K562 (cell line): ENCODE data around the gene UVRAG. TPM values are rescaled to one million over a fixed set of nuclear protein-coding genes. Genes with fewer than 3 reads are reported as not detected.

Experiments used
- ATAC-seq: fragments of 200-7000 bp; cut with Tn5 transposase; 3 replicates; pipeline ENCODE4 v1.9.1; 2020; ENCODE audit warnings: moderate library complexity
- BruUV-seq: library from RNA; stranded (reverse); fragments of 400-500 nt; replicated peaks from 2 replicates; lab custom pipeline; 2021; lab: Mats Ljungman, UMichigan
- CTCF ChIA-PET: fragments of 300-600 bp; formaldehyde crosslinking; extraction: SDS; loops from one replicate; lab custom pipeline; 2021; ENCODE audit warnings: low intra/inter-chr PET ratio; lab: Yijun Ruan, JAX
- POLR2A ChIA-PET: fragments of 300-600, 350-650 bp; sonication (Branson Sonifier 250); formaldehyde crosslinking; extraction: SDS; loops from one replicate; lab custom pipeline; 2021; ENCODE audit warnings: antibody characterized with exemption, inconsistent platforms; lab: Yijun Ruan, JAX
- DNase-seq, 4 experiments: peaks; one replicate each; pipeline versions ENCODE4 v3.0.0 to v3.0.0-alpha.2; 2011 to 2018; ENCODE audit warnings: low spot score in 3 of 4, mixed read lengths in 3 of 4; ENCODE audit errors: extremely low read depth in 1 of 4
- FAIRE-seq: peaks from 2 replicates; lab custom pipeline; 2011; peaks lifted over from hg19 to GRCh38; lab: Jason Lieb, UNC
- H2AFZ ChIP-seq: 2 replicates; pipeline ENCODE4 v1.6.0; 2011; ENCODE audit warnings: low read depth, low read length, control low read depth, inconsistent platforms
- H3K27ac ChIP-seq: fragments of 200-600 bp; 3 replicates; pipeline ENCODE4 v1.8.0; 2011; ENCODE audit warnings: low read depth, mild to moderate bottlenecking, control low read depth, inconsistent platforms, low read length, moderate library complexity, mixed read lengths; ENCODE audit errors: extremely low read depth
- H3K27me3 ChIP-seq, 2 experiments: fragments of 300-600 bp in 1 of 2; 2 replicates in 1 of 2; 3 replicates in 1 of 2; pipeline versions ENCODE4 v1.6.0 to v1.8.0; 2011; ENCODE audit warnings: inconsistent platforms in 2 of 2, low read length in 2 of 2, mild to moderate bottlenecking in 1 of 2, mixed read lengths in 1 of 2, moderate library complexity in 1 of 2; ENCODE audit not compliant: control insufficient read depth in 2 of 2, insufficient read depth in 2 of 2
- H3K36me3 ChIP-seq: fragments of 300-600 bp; 3 replicates; pipeline ENCODE4 v1.8.0; 2011; ENCODE audit warnings: mild to moderate bottlenecking, low read length, inconsistent platforms; ENCODE audit not compliant: control insufficient read depth, insufficient read depth
- H3K4me1 ChIP-seq, 2 experiments: fragments of 200-600 bp in 1 of 2; replicated peaks in 1 of 2; 2 replicates in 1 of 2; 3 replicates in 1 of 2; pipeline versions ENCODE4 v1.5.1 to v1.8.0; 2011; ENCODE audit warnings: inconsistent platforms in 2 of 2, low read length in 2 of 2, mild to moderate bottlenecking in 1 of 2, mixed read lengths in 1 of 2, moderate library complexity in 1 of 2; ENCODE audit not compliant: control insufficient read depth in 2 of 2, insufficient read depth in 2 of 2
- H3K4me2 ChIP-seq: 2 replicates; pipeline ENCODE4 v1.6.1; 2011; ENCODE audit warnings: low read length, control low read depth, inconsistent platforms, mixed read lengths; ENCODE audit not compliant: insufficient read depth
- H3K4me3 ChIP-seq: fragments of 200-600 bp; sonication (generic), shearing (Covaris generic); 2 replicates; pipeline ENCODE4 v1.5.1; 2016; ENCODE audit warnings: control low read depth, inconsistent platforms
- H3K79me2 ChIP-seq: fragments of 200-600 bp; 3 replicates; pipeline ENCODE4 v1.8.0; 2011; ENCODE audit warnings: low read length, inconsistent platforms; ENCODE audit not compliant: control insufficient read depth, insufficient read depth
- H3K9ac ChIP-seq, 2 experiments: 2 replicates each; pipeline versions ENCODE4 v1.6.0 to v1.6.1; 2011; ENCODE audit warnings: low read depth in 2 of 2, low read length in 2 of 2, control low read depth in 1 of 2, inconsistent platforms in 1 of 2, mild to moderate bottlenecking in 1 of 2, mixed read lengths in 1 of 2; ENCODE audit not compliant: insufficient read depth in 1 of 2
- H3K9me1 ChIP-seq: one replicate; pipeline ENCODE4 v1.6.0; 2011; ENCODE audit warnings: inconsistent platforms, mild to moderate bottlenecking, low read length, moderate library complexity; ENCODE audit not compliant: control insufficient read depth, insufficient read depth
- H3K9me3 ChIP-seq: replicated peaks from 2 replicates; pipeline ENCODE4 v1.5.1; 2011; ENCODE audit warnings: low read depth, low read length, inconsistent platforms; ENCODE audit not compliant: control insufficient read depth, insufficient read depth
- H4K20me1 ChIP-seq: replicated peaks from 2 replicates; pipeline ENCODE4 v1.6.1; 2011; ENCODE audit warnings: low read length, inconsistent platforms, mixed read lengths; ENCODE audit not compliant: control insufficient read depth, insufficient read depth
- CBFA2T3 ChIP-seq: fragments of 450-650 bp; IDR thresholded peaks from 2 replicates; pipeline ENCODE4 v1.6.1; 2017
- TCFL5 ChIP-seq: fragments of 250-450 bp; sonication (Bioruptor Pico); conservative IDR thresholded peaks from 2 replicates; pipeline ENCODE4 v1.6.1; 2021; ENCODE audit warnings: mild to moderate bottlenecking, moderate library complexity, matching md5 sums
- TFAP4 ChIP-seq: sonication (generic); formaldehyde crosslinking; IDR thresholded peaks from 2 replicates; pipeline ENCODE4 v1.8.0; 2022; ENCODE audit warnings: missing genetic modification reagents, mild to moderate bottlenecking, moderate library complexity, borderline replicate concordance
- ZBTB7A ChIP-seq: IDR thresholded peaks from 2 replicates; pipeline ENCODE4 v1.6.1; 2011; ENCODE audit warnings: low read depth, mild to moderate bottlenecking, low read length, moderate library complexity, borderline replicate concordance; ENCODE audit not compliant: control insufficient read depth
- ZNF707 ChIP-seq: fragments of 250-450 bp; sonication (Bioruptor Pico); conservative IDR thresholded peaks from 2 replicates; pipeline ENCODE4 v1.8.0; 2022; ENCODE audit warnings: inconsistent platforms, mild to moderate bottlenecking, moderate library complexity
- WGBS: fragments of 100-300 bp; shearing (Covaris generic); methylation state at CpG from one replicate; pipeline ENCODE4 v1.1.6; 2016; ENCODE audit warnings: low coverage, mixed read lengths; ENCODE audit not compliant: insufficient coverage; ENCODE audit errors: missing lambda C conversion rate; 5-methylcytosine and 5-hydroxymethylcytosine counted together
- in situ Hi-C: fragments of 300-500 bp; cut with MboI; formaldehyde crosslinking; loops from 4 replicates; pipeline ENCODE4 v1.15.0; 2018; ENCODE audit warnings: inconsistent platforms, mixed read lengths
- intact Hi-C: fragments of 100-400 bp; cut with micrococcal nuclease; formaldehyde crosslinking; loops from 2 replicates; pipeline ENCODE4 v1.14.2; 2022
- polyA plus RNA-seq, 8 experiments: library from polyadenylated mRNA; depleted of rRNA in 4 of 8; stranded (reverse) in 5 of 8; unstranded in 3 of 8; fragments of >200 nt; fragmentation: Nextera tagmentation in 2 of 8; fragmentation: Illumina TruSeq in 1 of 8; extraction: Ambion mirVana in 2 of 8; extraction: Trizol in 1 of 8; gene quantifications; 2 replicates each; pipeline versions ENCODE4 v1.2.1 to v1.2.3, GENCODE V29; 2011 to 2014; ENCODE audit warnings: inconsistent platforms in 1 of 8, missing spikeins in 1 of 8
- total RNA-seq, 7 experiments: library from RNA; depleted of rRNA in 6 of 7; stranded (reverse); fragments of >200 nt in 6 of 7; fragmentation: Illumina TruSeq in 2 of 7; extraction: Trizol in 2 of 7; gene quantifications; 2 replicates each; pipeline versions ENCODE4 v1.2.1 to v1.2.3, GENCODE V29; 2011 to 2021; ENCODE audit warnings: low replicate concordance in 1 of 7

The UVRAG gene
- total and polyA plus RNA-seq, 9 of the 15 experiments (the other 6 are each of a cell fraction or from before 2014, with no cell fraction given): 3.1 to 17.8 (median 12.4) TPM

GRCh38 chr11:76167590-76167989, 352.6 kb downstream of the UVRAG start:
- Histone ChIP-seq H3K4me2 (no peak overlapping the region), H3K27me3 (peaks cover 23 to 76% of the 10 kb centered on the region in 2 experiments), H2AFZ (no peak overlapping the region), H3K4me3 (no peak overlapping the region)
- FAIRE-seq: no peak
- in situ Hi-C loops (no loop called here), intact Hi-C loops (no loop called here)
- TF ChIP-seq ZBTB7A (0 out of 2 replicates have a peak, but pooled peaks have one; percentile 36), CBFA2T3 (peak; percentile 13; the same call in 1 of the 2 replicates), TFAP4 (peak; percentile 30; the same call in 1 of the 2 replicates), ZNF707 (CRISPR knock-in tag) (no peak), TCFL5 (no peak)
- TF ChIP-seq, all 486 proteins: peak for 3
- Histone ChIP-seq H3K9me1 (peaks cover 3% of the 10 kb centered on the region), H3K9ac (no peak overlapping the region), H3K36me3 (no peaks in the 10 kb centered on the region), H3K9me3 (no peaks in the 10 kb centered on the region), H3K4me1 (peaks cover 12 to 28% of the 10 kb centered on the region in 2 experiments), H4K20me1 (peaks cover 11% of the 10 kb centered on the region; the same call in 1 of the 2 replicates), H3K79me2 (no peaks in the 10 kb centered on the region), H3K27ac (no peak overlapping the region)
- DNase-seq: no peak
- BruUV-seq: no TSS peak
- WGBS: 10% methylated on average over 12 of the region's 13 CpGs
- ChIA-PET POLR2A (no interaction called here), CTCF (no interaction called here)
- no peak for ATAC-seq
